GM12801 (cell line): ENCODE data around the gene SLC18A2.

ENCODE experiments used
- TF ChIP-seq, protein P1 (sequence below): IDR thresholded peaks from one replicate; pipeline ENCODE4 v1.5.1; 2011; ENCODE audit warnings: control low read depth; ENCODE audit not compliant: insufficient read length; ENCODE audit errors: extremely low read depth

SLC18A2 gene

DNA sequence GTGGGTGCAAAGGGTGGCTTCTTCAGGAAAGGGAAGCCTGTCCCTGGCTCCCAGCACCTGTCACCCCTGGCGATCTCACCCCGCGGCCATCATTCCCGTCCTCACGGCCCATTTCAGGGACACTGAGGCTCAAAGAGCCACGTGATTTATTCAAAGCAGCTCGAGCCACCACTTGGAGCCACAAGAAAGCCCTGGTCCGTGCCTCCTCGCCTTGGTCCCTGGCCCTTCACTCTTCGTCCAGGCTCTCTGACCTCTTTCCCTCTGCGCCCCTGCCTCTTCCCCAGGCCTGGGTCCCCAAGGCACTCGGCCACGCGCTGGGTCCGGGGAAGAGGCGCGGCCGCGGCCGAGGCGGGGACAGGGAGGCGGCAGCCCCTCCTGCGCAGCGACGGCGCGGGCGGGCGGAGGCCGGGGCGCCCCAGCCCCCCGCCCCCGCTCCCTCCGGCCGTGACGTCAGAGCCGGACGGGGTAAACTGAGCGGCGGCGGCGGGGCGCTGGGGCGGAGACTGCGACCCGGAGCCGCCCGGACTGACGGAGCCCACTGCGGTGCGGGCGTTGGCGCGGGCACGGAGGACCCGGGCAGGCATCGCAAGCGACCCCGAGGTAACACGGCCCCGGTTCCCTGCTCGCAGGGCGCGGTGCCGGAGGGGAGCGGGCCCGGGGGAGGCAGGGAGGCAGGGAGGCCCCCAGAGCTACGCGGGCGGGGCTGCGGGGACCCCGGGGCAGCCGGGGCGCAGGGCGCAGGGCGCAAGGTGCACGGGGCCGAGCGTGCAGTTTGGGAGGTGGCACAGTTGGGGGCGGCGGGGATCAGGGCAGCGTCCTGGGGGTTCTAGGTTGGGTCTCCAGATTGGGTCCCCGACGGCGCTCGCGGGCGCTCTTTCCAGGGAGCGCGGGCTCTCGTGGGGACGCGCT, at the start of gene SLC18A2:
Gene SLC18A2 (plus strand): TSS at position 494 of the 909 bp plus-strand sequence. CDS start 580 bp downstream, outside the sequence.
- TF ChIP-seq, protein P1, sequence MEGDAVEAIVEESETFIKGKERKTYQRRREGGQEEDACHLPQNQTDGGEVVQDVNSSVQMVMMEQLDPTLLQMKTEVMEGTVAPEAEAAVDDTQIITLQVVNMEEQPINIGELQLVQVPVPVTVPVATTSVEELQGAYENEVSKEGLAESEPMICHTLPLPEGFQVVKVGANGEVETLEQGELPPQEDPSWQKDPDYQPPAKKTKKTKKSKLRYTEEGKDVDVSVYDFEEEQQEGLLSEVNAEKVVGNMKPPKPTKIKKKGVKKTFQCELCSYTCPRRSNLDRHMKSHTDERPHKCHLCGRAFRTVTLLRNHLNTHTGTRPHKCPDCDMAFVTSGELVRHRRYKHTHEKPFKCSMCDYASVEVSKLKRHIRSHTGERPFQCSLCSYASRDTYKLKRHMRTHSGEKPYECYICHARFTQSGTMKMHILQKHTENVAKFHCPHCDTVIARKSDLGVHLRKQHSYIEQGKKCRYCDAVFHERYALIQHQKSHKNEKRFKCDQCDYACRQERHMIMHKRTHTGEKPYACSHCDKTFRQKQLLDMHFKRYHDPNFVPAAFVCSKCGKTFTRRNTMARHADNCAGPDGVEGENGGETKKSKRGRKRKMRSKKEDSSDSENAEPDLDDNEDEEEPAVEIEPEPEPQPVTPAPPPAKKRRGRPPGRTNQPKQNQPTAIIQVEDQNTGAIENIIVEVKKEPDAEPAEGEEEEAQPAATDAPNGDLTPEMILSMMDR: no peak

DNA sequence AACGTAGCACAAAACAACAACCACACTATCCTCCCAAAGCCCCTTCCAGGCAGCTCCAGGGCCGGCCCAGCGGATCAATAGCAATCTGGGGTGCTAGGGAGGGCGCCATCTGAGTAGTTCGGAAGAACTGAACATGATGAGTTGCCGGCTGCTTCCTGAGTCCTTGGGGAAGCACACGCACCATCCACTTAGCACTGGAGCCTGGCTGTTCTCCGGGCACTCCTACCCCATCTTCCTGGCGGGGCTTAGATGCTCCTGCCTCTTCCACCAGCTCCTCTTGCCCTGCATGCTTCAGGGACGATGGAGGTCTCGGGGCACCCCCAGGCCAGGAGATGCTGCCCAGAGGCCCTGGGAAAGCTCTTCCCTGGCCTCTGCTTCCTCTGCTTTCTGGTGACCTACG, 43.7 kb upstream of the SLC18A2 start, which contains the start of gene KCNK18:
Gene KCNK18 (plus strand): TSS at position 301 of the 400 bp plus-strand sequence. CDS start 0 bp downstream, at position 301.
- TF ChIP-seq, protein P1: no peak

DNA sequence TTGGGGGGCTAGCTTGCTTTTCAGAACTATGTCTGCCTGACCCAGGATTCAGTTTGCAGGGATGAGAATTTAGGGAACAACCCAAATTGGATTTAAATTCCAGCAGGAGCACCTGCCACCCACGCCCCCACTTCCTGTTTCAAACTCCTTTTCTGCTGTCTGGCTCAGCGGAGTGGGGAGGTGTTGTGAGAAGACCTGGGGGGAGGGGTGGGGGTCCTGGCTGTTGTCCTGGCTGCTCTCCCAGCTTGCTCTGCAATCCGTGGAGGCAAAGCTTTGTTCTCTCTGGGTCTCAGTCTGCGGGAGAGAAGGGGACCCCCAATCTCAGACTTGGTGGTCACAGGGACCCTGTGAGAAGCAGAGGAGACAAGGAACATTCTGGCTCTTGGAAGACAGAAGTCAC, 42.8 kb upstream of the SLC18A2 start:
- TF ChIP-seq, protein P1: no peak

DNA sequence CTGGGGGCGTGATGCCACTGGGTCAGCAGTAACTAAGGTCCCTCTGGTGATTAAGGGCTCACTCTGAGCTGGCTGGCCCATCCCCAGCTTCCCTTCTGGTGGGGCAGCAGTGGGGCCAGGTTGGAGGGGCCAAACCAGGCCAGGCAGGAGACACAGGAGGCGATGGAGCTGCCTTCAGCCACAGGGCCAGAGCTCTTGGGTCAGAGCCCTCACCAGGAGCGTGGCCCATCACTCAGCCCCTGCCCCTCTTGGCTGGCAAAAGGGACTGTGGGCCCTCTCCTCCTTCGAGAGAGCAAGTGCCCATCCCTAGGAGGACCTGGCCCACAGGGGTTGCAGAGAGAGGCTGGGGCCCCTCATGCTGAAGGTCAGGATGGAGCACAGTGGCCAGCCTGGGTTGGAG, 39.1 kb upstream of the SLC18A2 start:
- TF ChIP-seq, protein P1: no peak

DNA sequence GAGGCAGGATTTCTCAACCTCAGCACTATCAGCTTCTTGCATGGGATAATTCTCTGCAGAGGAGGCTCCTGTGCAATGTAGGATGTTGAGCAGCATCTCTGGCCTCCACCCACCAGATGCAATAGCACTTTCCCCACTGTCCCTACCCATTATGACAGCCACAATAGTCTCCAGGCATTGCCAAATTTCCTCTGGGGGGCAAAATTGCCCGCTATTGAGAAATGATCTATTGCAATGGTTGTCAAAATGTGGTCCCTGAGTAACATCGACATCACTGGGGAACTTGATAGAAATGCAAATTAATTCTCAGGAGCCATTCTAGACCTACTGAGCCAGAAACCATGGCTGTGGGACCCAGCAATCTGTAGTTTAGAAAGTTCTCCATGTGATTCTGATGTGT, 36.6 kb upstream of the SLC18A2 start:
- TF ChIP-seq, protein P1: no peak

DNA sequence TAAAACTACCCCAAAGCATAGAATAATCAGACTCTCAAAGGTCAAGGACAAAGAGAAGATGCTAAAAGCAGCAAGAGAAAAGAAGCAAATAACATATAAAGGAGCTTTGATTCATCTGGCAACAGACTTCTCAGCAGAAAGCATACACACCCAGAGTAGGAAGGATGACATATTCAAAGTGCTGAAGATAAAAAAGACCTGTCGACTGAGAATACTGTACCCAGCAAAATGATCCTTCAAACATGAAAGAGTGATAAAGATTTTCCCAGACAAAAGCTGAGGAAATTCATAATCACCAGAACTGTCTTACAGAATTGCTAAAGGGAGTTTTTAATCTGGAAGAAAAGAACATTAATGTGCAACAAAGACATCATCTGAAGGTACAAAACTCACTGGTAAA, 28.7 kb upstream of the SLC18A2 start:
- TF ChIP-seq, protein P1: no peak

DNA sequence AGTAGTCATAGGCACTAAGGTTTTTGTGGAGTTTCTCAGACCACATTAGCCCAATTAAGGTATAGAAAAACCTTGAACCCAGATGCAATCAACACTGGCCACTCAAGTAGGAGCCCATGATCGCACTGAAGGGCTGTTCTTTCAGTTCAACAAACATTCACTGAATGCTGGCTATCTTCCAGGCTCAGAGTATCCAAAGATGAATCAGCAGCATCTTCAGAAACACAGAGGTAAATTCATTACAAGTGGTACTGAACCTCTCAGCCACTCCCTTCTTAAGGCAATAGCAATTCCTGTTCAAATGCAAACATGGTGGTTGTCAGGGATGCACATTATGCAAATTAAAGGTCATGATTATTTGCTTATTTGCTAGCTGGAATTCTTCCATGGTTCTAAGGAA, 26.5 kb upstream of the SLC18A2 start:
- TF ChIP-seq, protein P1: no peak
